Subcutaneous abdominal adipose tissue (tissue), 5 donors: ENCODE data around the gene NOP14.
A peak's percentile ranks its signal among the peaks of the same experiment; 100 is the strongest.
"Not testable (repeated sequence)": the region's sequence is repeated elsewhere in the genome, so short reads cannot be mapped to it uniquely, and the experiment has no call there.

Source experiments
- H3K27ac ChIP-seq: one replicate; pipeline ENCODE4 v1.7.0; 2013; ENCODE audit warnings: low read depth, mild to moderate bottlenecking, inconsistent platforms, low read length, moderate library complexity
- H3K27me3 ChIP-seq, 5 donors: one replicate each; pipeline ENCODE4 v1.7.0; 2013; ENCODE audit warnings: low read length in 5 of 5, inconsistent platforms in 1 of 5; ENCODE audit not compliant: control insufficient read depth in 5 of 5, insufficient read depth in 4 of 5
- H3K36me3 ChIP-seq, 5 donors: one replicate each; pipeline ENCODE4 v1.7.0; 2013; ENCODE audit warnings: low read length in 5 of 5; ENCODE audit not compliant: control insufficient read depth in 5 of 5, insufficient read depth in 5 of 5
- H3K4me1 ChIP-seq, 5 donors: one replicate each; pipeline ENCODE4 v1.7.0; 2013; ENCODE audit warnings: low read length in 5 of 5, mild to moderate bottlenecking in 3 of 5, moderate library complexity in 1 of 5; ENCODE audit not compliant: control insufficient read depth in 5 of 5, insufficient read depth in 5 of 5
- H3K4me3 ChIP-seq, 5 donors: one replicate each; pipeline ENCODE4 v1.7.0; 2013; ENCODE audit warnings: low read length in 5 of 5, low read depth in 1 of 5
- H3K9ac ChIP-seq, 5 donors: one replicate each; pipeline ENCODE4 v1.7.0; 2013; ENCODE audit warnings: low read length in 5 of 5, mild to moderate bottlenecking in 4 of 5, moderate library complexity in 3 of 5
- H3K9me3 ChIP-seq, 5 donors: one replicate each; pipeline ENCODE4 v1.7.0; 2013; ENCODE audit warnings: low read length in 5 of 5; ENCODE audit not compliant: control insufficient read depth in 5 of 5
- donor health status: healthy.
- donor health status: healthy.
- donor health status: healthy.
- donor health status: healthy.
- donor health status: healthy.

The NOP14 gene

GRCh38 chr4:2962614-2963174 is 512 bp downstream of the NOP14 start:
- H3K9ac ChIP-seq = peak overlapping the region in 4 of 5 donors; percentile 81 to 94 (median 88)
- peaks cover under 1 to 5% (median 5%) of the 10 kb centered on the region in 5 donors for H3K36me3 ChIP-seq

GRCh38 chr4:2961811-2962441 is 1.3 kb downstream of the NOP14 start:
- H3K4me3 ChIP-seq = peak overlapping the region; percentile 85 to 90 (median 87)
- peak overlapping the region; percentile 86 for H3K27ac ChIP-seq
- H3K27me3 ChIP-seq = no peaks in the 10 kb centered on the region
- peak overlapping the region in 4 of 5 donors; percentile 81 to 94 (median 88) for H3K9ac ChIP-seq
- H3K4me1 ChIP-seq = peaks cover 10 to 51% (median 45%) of the 10 kb centered on the region in 5 donors
- H3K36me3 ChIP-seq = peaks cover 6 to 11% (median 10%) of the 10 kb centered on the region in 5 donors
- H3K9me3 ChIP-seq = no peaks in the 10 kb centered on the region

More at GRCh38 chr4:2962614-2963174, 512 bp downstream of the NOP14 start:
- H3K27me3 ChIP-seq = no peaks in the 10 kb centered on the region
- H3K4me3 ChIP-seq = peak overlapping the region; percentile 85 to 90 (median 87)
- H3K9me3 ChIP-seq = no peaks in the 10 kb centered on the region
- H3K27ac ChIP-seq = peak overlapping the region; percentile 86
- H3K4me1 ChIP-seq = peaks cover 10 to 50% (median 45%) of the 10 kb centered on the region in 5 donors

- no peaks in the 10 kb centered on the region for H3K27me3 ChIP-seq
- no peaks in the 10 kb centered on the region for H3K9me3 ChIP-seq
- H3K27ac ChIP-seq = peak overlapping the region; percentile 86
- peak overlapping the region in 4 of 5 donors; percentile 17 to 89 (median 36) for H3K4me3 ChIP-seq
- H3K9ac ChIP-seq = peak overlapping the region in 4 of 5 donors; percentile 39 to 94 (median 86)
- peaks cover 10 to 51% (median 45%) of the 10 kb centered on the region in 5 donors for H3K4me1 ChIP-seq
- H3K36me3 ChIP-seq = peaks cover 8 to 16% (median 15%) of the 10 kb centered on the region in 5 donors
These were observed 1.8 kb downstream of the NOP14 start for GRCh38 chr4:2961421-2961810.

- H3K9me3 ChIP-seq, H3K27me3 ChIP-seq, H3K27ac ChIP-seq, H3K9ac ChIP-seq, H3K4me3 ChIP-seq: not testable (repeated sequence)
- Histone ChIP-seq H3K4me1 (peaks cover 10 to 51% (median 45%) of the 10 kb centered on the region in 5 donors), H3K36me3 (peaks cover 8 to 25% (median 24%) of the 10 kb centered on the region in 5 donors)
These were observed 2.8 kb downstream of the NOP14 start for GRCh38 chr4:2960450-2960849.

- Histone ChIP-seq H3K27ac (no peak overlapping the region), H3K27me3 (no peaks in the 10 kb centered on the region), H3K9me3 (no peaks in the 10 kb centered on the region), H3K9ac (no peak overlapping the region), H3K36me3 (peaks cover 10 to 41% (median 35%) of the 10 kb centered on the region in 5 donors), H3K4me1 (peaks cover 8 to 43% (median 36%) of the 10 kb centered on the region in 5 donors), H3K4me3 (no peak overlapping the region)
These were observed 4.8 kb downstream of the NOP14 start for GRCh38 chr4:2958446-2958845.

- not testable (repeated sequence) for H3K27me3 ChIP-seq, H3K27ac ChIP-seq, H3K9ac ChIP-seq, H3K9me3 ChIP-seq, H3K4me3 ChIP-seq
- peaks cover 21 to 70% (median 66%) of the 10 kb centered on the region in 5 donors for H3K36me3 ChIP-seq
- H3K4me1 ChIP-seq = peaks cover 2 to 28% (median 18%) of the 10 kb centered on the region in 5 donors
These were observed 7.8 kb downstream of the NOP14 start for GRCh38 chr4:2955186-2956044.

- Histone ChIP-seq H3K27me3 (no peaks in the 10 kb centered on the region), H3K4me3 (no peak overlapping the region), H3K27ac (no peak overlapping the region), H3K4me1 (peaks cover 1 to 20% (median 12%) of the 10 kb centered on the region in 5 donors), H3K36me3 (peaks cover 21 to 79% (median 74%) of the 10 kb centered on the region in 5 donors), H3K9ac (no peak overlapping the region), H3K9me3 (no peaks in the 10 kb centered on the region)
These were observed 8.6 kb downstream of the NOP14 start for GRCh38 chr4:2954358-2955185.

- no peak overlapping the region for H3K27ac ChIP-seq
- no peak overlapping the region for H3K9ac ChIP-seq
- H3K4me1 ChIP-seq = peaks cover 0 to 14% (median 4%) of the 10 kb centered on the region in 5 donors
- no peaks in the 10 kb centered on the region for H3K9me3 ChIP-seq
- H3K36me3 ChIP-seq = peaks cover 21 to 89% (median 78%) of the 10 kb centered on the region in 5 donors
- H3K27me3 ChIP-seq = no peaks in the 10 kb centered on the region
- no peak overlapping the region for H3K4me3 ChIP-seq
These were observed 9.7 kb downstream of the NOP14 start for GRCh38 chr4:2953496-2953895.

- no peak overlapping the region for H3K9ac ChIP-seq
- H3K4me1 ChIP-seq = peaks cover 0 to 5% (median 0%) of the 10 kb centered on the region in 5 donors
- H3K9me3 ChIP-seq = no peaks in the 10 kb centered on the region
- H3K36me3 ChIP-seq = peaks cover 13 to 95% (median 80%) of the 10 kb centered on the region in 5 donors
- H3K27me3 ChIP-seq = no peaks in the 10 kb centered on the region
- H3K27ac ChIP-seq = no peak overlapping the region
- no peak overlapping the region for H3K4me3 ChIP-seq
These were observed 12.8 kb downstream of the NOP14 start for GRCh38 chr4:2950221-2950989.
